ENCODE measurements around the gene TDRD1. TPM values are rescaled to one million over a fixed set of nuclear protein-coding genes. Genes with fewer than 3 reads are reported as not detected.

Gene TDRD1
- total and polyA plus RNA-seq, 2 experiments from 2014 or later: not detected

- peak within 1 kb of the TSS; percentile 98 for H2AFZ ChIP-seq
- H3K9ac ChIP-seq: peak within 1 kb of the TSS; percentile 97
- no peaks in the 10 kb centered on the region for H3K9me3 ChIP-seq (ENCODE audit: low read depth)
- peak within 1 kb of the TSS; percentile 65 for H3K27ac ChIP-seq
- H3K4me2 ChIP-seq (ENCODE audit: unreplicated experiment): peak within 1 kb of the TSS; percentile 90
- no peaks in the 10 kb centered on the region for H3K9me2 ChIP-seq (ENCODE audit: insufficient read depth)
- H4K20me1 ChIP-seq (ENCODE audit: insufficient read depth): no peaks in the 10 kb centered on the region
- H3K36me3 ChIP-seq (ENCODE audit: low read depth): no peaks in the 10 kb centered on the region
- peaks cover 12% of the 10 kb centered on the region; the same call in 1 of the 2 replicates for H3F3A ChIP-seq (ENCODE audit: insufficient read depth)
- 1% methylated on average over 43 to 44 of the region's 49 CpGs for WGBS, 2 experiments (ENCODE audit: low coverage in 1 of 2, low lambda C conversion rate in 2 of 2, missing lambda C conversion rate in 2 of 2)
- TF ChIP-seq EZH2phosphoT487 (IDR thresholded peaks at IDR 0.05; ENCODE audit: insufficient read depth, low read depth) (no peak), EZH2 (IDR thresholded peaks at IDR 0.05; ENCODE audit: insufficient read depth, poor library complexity, severe bottlenecking) (no peak)
- in situ Hi-C loops (cut with MboI): no loop called here
- H3K4me1 ChIP-seq (ENCODE audit: insufficient read depth): peaks cover 15% of the 10 kb centered on the region
- H3K27me3 ChIP-seq (replicated peaks; ENCODE audit: insufficient read depth): no peaks in the 10 kb centered on the region
- H3K4me3 ChIP-seq: peak within 1 kb of the TSS; percentile 97
- peaks cover 50% of the 10 kb centered on the region for H3K79me2 ChIP-seq (ENCODE audit: insufficient read depth)
- DNase-seq: peak; percentile 96
These were observed 5.0 kb upstream of the TDRD1 start, which contains the start of gene CCDC186 for GRCh38 chr10:114173921-114174694. CCDC186 (minus strand) TSS chr10:114174203; CDS start chr10:114163268, 10,935 bp downstream.

GRCh38 chr10:114174695-114175188, 4.4 kb upstream of the TDRD1 start:
- H3F3A ChIP-seq (ENCODE audit: insufficient read depth): peaks cover 12% of the 10 kb centered on the region; the same call in 1 of the 2 replicates
- in situ Hi-C loops (cut with MboI): no loop called here
- peak overlapping the region; percentile 97 for H3K9ac ChIP-seq
- no peaks in the 10 kb centered on the region for H3K9me2 ChIP-seq (ENCODE audit: insufficient read depth)
- H3K4me3 ChIP-seq: peak overlapping the region; percentile 97
- no peaks in the 10 kb centered on the region for H3K36me3 ChIP-seq (ENCODE audit: low read depth)
- peak; percentile 75 for DNase-seq
- peaks cover 15% of the 10 kb centered on the region for H3K4me1 ChIP-seq (ENCODE audit: insufficient read depth)
- TF ChIP-seq EZH2phosphoT487 (IDR thresholded peaks at IDR 0.05; ENCODE audit: insufficient read depth, low read depth) (no peak), EZH2 (IDR thresholded peaks at IDR 0.05; ENCODE audit: insufficient read depth, poor library complexity, severe bottlenecking) (no peak)
- H3K9me3 ChIP-seq (ENCODE audit: low read depth): no peaks in the 10 kb centered on the region
- H4K20me1 ChIP-seq (ENCODE audit: insufficient read depth): no peaks in the 10 kb centered on the region
- no peak overlapping the region; the same call in 1 of the 2 replicates for H3K27ac ChIP-seq
- H2AFZ ChIP-seq: peak overlapping the region; percentile 98
- H3K4me2 ChIP-seq (ENCODE audit: unreplicated experiment): peak overlapping the region; percentile 90
- H3K27me3 ChIP-seq (replicated peaks; ENCODE audit: insufficient read depth): no peaks in the 10 kb centered on the region
- 1 to 2% methylated on average over 19 of the region's 19 CpGs for WGBS, 2 experiments (ENCODE audit: low coverage in 1 of 2, low lambda C conversion rate in 2 of 2, missing lambda C conversion rate in 2 of 2)
- peaks cover 44% of the 10 kb centered on the region for H3K79me2 ChIP-seq (ENCODE audit: insufficient read depth)

- no peak overlapping the region for H3K27ac ChIP-seq
- TF ChIP-seq EZH2phosphoT487 (IDR thresholded peaks at IDR 0.05; ENCODE audit: insufficient read depth, low read depth) (no peak), EZH2 (IDR thresholded peaks at IDR 0.05; ENCODE audit: insufficient read depth, poor library complexity, severe bottlenecking) (no peak)
- no peaks in the 10 kb centered on the region for H3K27me3 ChIP-seq (replicated peaks; ENCODE audit: insufficient read depth)
- peaks cover 12% of the 10 kb centered on the region; the same call in 1 of the 2 replicates for H3F3A ChIP-seq (ENCODE audit: insufficient read depth)
- peaks cover 15% of the 10 kb centered on the region for H3K4me1 ChIP-seq (ENCODE audit: insufficient read depth)
- in situ Hi-C loops (cut with MboI): no loop called here
- H3K4me2 ChIP-seq (ENCODE audit: unreplicated experiment): no peak overlapping the region
- no peak overlapping the region for H3K4me3 ChIP-seq
- DNase-seq: no peak
- no peaks in the 10 kb centered on the region for H3K36me3 ChIP-seq (ENCODE audit: low read depth)
- no peak overlapping the region for H2AFZ ChIP-seq
- peaks cover 34% of the 10 kb centered on the region for H3K79me2 ChIP-seq (ENCODE audit: insufficient read depth)
- no peaks in the 10 kb centered on the region for H3K9me2 ChIP-seq (ENCODE audit: insufficient read depth)
- WGBS, 2 experiments (ENCODE audit: low coverage in 1 of 2, low lambda C conversion rate in 2 of 2, missing lambda C conversion rate in 2 of 2): 82 to 95% methylated on average over 1 of the region's 1 CpG
- H3K9ac ChIP-seq: no peak overlapping the region
- no peaks in the 10 kb centered on the region for H3K9me3 ChIP-seq (ENCODE audit: low read depth)
- no peaks in the 10 kb centered on the region for H4K20me1 ChIP-seq (ENCODE audit: insufficient read depth)
These were observed 3.5 kb upstream of the TDRD1 start for GRCh38 chr10:114175667-114176066.

- Histone ChIP-seq H3K4me2 (ENCODE audit: unreplicated experiment) (no peak overlapping the region), H2AFZ (no peak overlapping the region), H3K27ac (no peak overlapping the region), H3K36me3 (ENCODE audit: low read depth) (no peaks in the 10 kb centered on the region), H3K4me3 (no peak overlapping the region), H3K79me2 (ENCODE audit: insufficient read depth) (peaks cover 26% of the 10 kb centered on the region), H3K9ac (no peak overlapping the region), H3K9me2 (ENCODE audit: insufficient read depth) (no peaks in the 10 kb centered on the region), H3F3A (ENCODE audit: insufficient read depth) (peaks cover 12% of the 10 kb centered on the region; the same call in 1 of the 2 replicates), H3K4me1 (ENCODE audit: insufficient read depth) (peaks cover 12% of the 10 kb centered on the region), H3K9me3 (ENCODE audit: low read depth) (no peaks in the 10 kb centered on the region), H4K20me1 (ENCODE audit: insufficient read depth) (no peaks in the 10 kb centered on the region), H3K27me3 (replicated peaks; ENCODE audit: insufficient read depth) (no peaks in the 10 kb centered on the region)
- DNase-seq: no peak
- in situ Hi-C loops (cut with MboI): no loop called here
- TF ChIP-seq EZH2 (IDR thresholded peaks at IDR 0.05; ENCODE audit: insufficient read depth, poor library complexity, severe bottlenecking) (no peak), EZH2phosphoT487 (IDR thresholded peaks at IDR 0.05; ENCODE audit: insufficient read depth, low read depth) (no peak)
- 28 to 63% methylated on average over 1 of the region's 1 CpG for WGBS, 2 experiments (ENCODE audit: low coverage in 1 of 2, low lambda C conversion rate in 2 of 2, missing lambda C conversion rate in 2 of 2)
These were observed 2.6 kb upstream of the TDRD1 start for GRCh38 chr10:114176511-114176910.
